H9 (cell line): ENCODE data around the gene SNAPC5. TPM values are rescaled to one million over a fixed set of nuclear protein-coding genes. Genes with fewer than 3 reads are reported as not detected.

Experiments used
- DNase-seq: peaks from one replicate; pipeline ENCODE4 v3.0.0-alpha.2; 2017
- H2AFZ ChIP-seq: one replicate; pipeline ENCODE4 v1.6.1; 2013; ENCODE audit warnings: mild to moderate bottlenecking, low read length, control low read depth, moderate library complexity
- H2AK5ac ChIP-seq: 2 replicates; pipeline ENCODE4 v1.6.1; 2013; ENCODE audit warnings: low read length, control low read depth, mixed read lengths; ENCODE audit not compliant: insufficient read length
- H2BK120ac ChIP-seq: one replicate; pipeline ENCODE4 v1.6.1; 2013; ENCODE audit warnings: low read depth, mild to moderate bottlenecking, low read length, control low read depth, inconsistent platforms; ENCODE audit not compliant: poor library complexity, severe bottlenecking
- H2BK12ac ChIP-seq: 2 replicates; pipeline ENCODE4 v1.6.1; 2013; ENCODE audit warnings: low read length, control low read depth, mixed read lengths, low read depth; ENCODE audit not compliant: insufficient read length
- H2BK15ac ChIP-seq: 2 replicates; pipeline ENCODE4 v1.6.1; 2013; ENCODE audit warnings: low read depth, low read length, control low read depth
- H2BK20ac ChIP-seq: one replicate; pipeline ENCODE4 v1.6.1; 2013; ENCODE audit warnings: low read depth, mild to moderate bottlenecking, low read length, control low read depth, inconsistent platforms; ENCODE audit not compliant: poor library complexity, severe bottlenecking
- H2BK5ac ChIP-seq: 2 replicates; pipeline ENCODE4 v1.6.1; 2013; ENCODE audit warnings: low read length, control low read depth, mixed read lengths; ENCODE audit not compliant: insufficient read length
- H3K14ac ChIP-seq: 2 replicates; pipeline ENCODE4 v1.6.1; 2013; ENCODE audit warnings: low read length, control low read depth; ENCODE audit not compliant: insufficient read depth
- H3K18ac ChIP-seq: 2 replicates; pipeline ENCODE4 v1.6.1; 2013; ENCODE audit warnings: low read depth, mild to moderate bottlenecking, mixed read lengths, low read length, control low read depth; ENCODE audit not compliant: insufficient read length
- H3K23ac ChIP-seq: 2 replicates; pipeline ENCODE4 v1.6.1; 2013; ENCODE audit warnings: low read length, control low read depth, mixed read lengths, low read depth; ENCODE audit not compliant: insufficient read length
- H3K23me2 ChIP-seq: 2 replicates; pipeline ENCODE4 v1.6.1; 2013; ENCODE audit warnings: low read depth, mild to moderate bottlenecking, mixed read lengths, low read length, control low read depth; ENCODE audit not compliant: insufficient read length, poor library complexity, severe bottlenecking
- H3K27ac ChIP-seq: 2 replicates; pipeline ENCODE4 v1.5.1; 2013; ENCODE audit warnings: low read length, control low read depth, mixed read lengths, low read depth; ENCODE audit not compliant: insufficient read length
- H3K27me3 ChIP-seq: 2 replicates; pipeline ENCODE4 v1.6.1; 2013; ENCODE audit warnings: low read length, control low read depth, inconsistent platforms; ENCODE audit not compliant: insufficient read depth
- H3K4ac ChIP-seq: 2 replicates; pipeline ENCODE4 v1.6.1; 2013; ENCODE audit warnings: low read depth, mild to moderate bottlenecking, control low read depth, inconsistent platforms, low read length, moderate library complexity
- H3K4me1 ChIP-seq: 2 replicates; pipeline ENCODE4 v1.6.1; 2013; ENCODE audit warnings: low read length, control low read depth, inconsistent platforms; ENCODE audit not compliant: insufficient read depth
- H3K4me2 ChIP-seq: 2 replicates; pipeline ENCODE4 v1.6.1; 2013; ENCODE audit warnings: low read length, control low read depth, mixed read lengths; ENCODE audit not compliant: insufficient read length, insufficient read depth
- H3K56ac ChIP-seq: 2 replicates; pipeline ENCODE4 v1.6.1; 2013; ENCODE audit warnings: low read depth, mild to moderate bottlenecking, mixed read lengths, low read length, control low read depth; ENCODE audit not compliant: insufficient read length
- H3K79me1 ChIP-seq: 2 replicates; pipeline ENCODE4 v1.6.1; 2013; ENCODE audit warnings: low read depth, mild to moderate bottlenecking, moderate library complexity, low read length, control low read depth, inconsistent platforms; ENCODE audit not compliant: insufficient read depth, poor library complexity, severe bottlenecking
- H3K79me2 ChIP-seq: 2 replicates; pipeline ENCODE4 v1.6.1; 2013; ENCODE audit warnings: low read length, control low read depth, inconsistent platforms; ENCODE audit not compliant: insufficient read depth
- H3K9ac ChIP-seq: 2 replicates; pipeline ENCODE4 v1.6.1; 2013; ENCODE audit warnings: low read length, control low read depth, mixed read lengths; ENCODE audit not compliant: insufficient read length; ENCODE audit errors: extremely low read depth
- H3K9me3 ChIP-seq: one replicate; pipeline ENCODE4 v1.6.1; 2013; ENCODE audit warnings: low read depth, low read length, inconsistent platforms; ENCODE audit not compliant: control insufficient read depth
- H3T11ph ChIP-seq: one replicate; pipeline ENCODE4 v1.6.1; 2013; ENCODE audit warnings: mild to moderate bottlenecking, low read length, control low read depth, inconsistent platforms
- H4K20me1 ChIP-seq: one replicate; pipeline ENCODE4 v1.6.1; 2013; ENCODE audit not compliant: control insufficient read depth, insufficient read length, insufficient read depth
- H4K5ac ChIP-seq: 2 replicates; pipeline ENCODE4 v1.6.1; 2013; ENCODE audit warnings: low read depth, mild to moderate bottlenecking, mixed read lengths, low read length, control low read depth; ENCODE audit not compliant: insufficient read length
- H4K8ac ChIP-seq: replicated peaks from 2 replicates; pipeline ENCODE4 v1.6.1; 2013; ENCODE audit warnings: low read length, control low read depth, mixed read lengths, low read depth; ENCODE audit not compliant: insufficient read length
- H4K91ac ChIP-seq: 2 replicates; pipeline ENCODE4 v1.6.1; 2013; ENCODE audit warnings: low read depth, mild to moderate bottlenecking, moderate library complexity, mixed read lengths, low read length, control low read depth; ENCODE audit not compliant: insufficient read length
- H3K27ac Mint-ChIP-seq, 3 experiments: 2 replicates in 2 of 3; 3 replicates in 1 of 3; pipeline ENCODE4 v1.8.0; 2020 to 2021; ENCODE audit warnings: mixed read lengths in 3 of 3, mild to moderate bottlenecking in 1 of 3, moderate library complexity in 1 of 3
- H3K27me3 Mint-ChIP-seq: 2 replicates; pipeline ENCODE4 v1.8.0; 2021; ENCODE audit warnings: low read depth, mild to moderate bottlenecking, moderate library complexity, mixed read lengths
- H3K36me3 Mint-ChIP-seq, 3 experiments: 2 replicates in 2 of 3; 3 replicates in 1 of 3; pipeline ENCODE4 v1.8.0; 2020 to 2021; ENCODE audit warnings: low read depth in 3 of 3, mixed read lengths in 3 of 3; ENCODE audit not compliant: insufficient read depth in 1 of 3
- H3K4me1 Mint-ChIP-seq, 2 experiments: 2 replicates each; pipeline ENCODE4 v1.8.0; 2020; ENCODE audit warnings: mixed read lengths in 2 of 2
- H3K4me3 Mint-ChIP-seq, 2 experiments: 2 replicates in 1 of 2; 3 replicates in 1 of 2; pipeline ENCODE4 v1.8.0; 2020 to 2021; ENCODE audit warnings: mild to moderate bottlenecking in 2 of 2, mixed read lengths in 2 of 2, moderate library complexity in 1 of 2
- H3K9me3 Mint-ChIP-seq, 2 experiments: 2 replicates in 1 of 2; 3 replicates in 1 of 2; pipeline ENCODE4 v1.8.0; 2020; ENCODE audit warnings: mild to moderate bottlenecking in 2 of 2, mixed read lengths in 2 of 2, moderate library complexity in 1 of 2
- CTCF ChIP-seq: fragments of 200-600 bp; sonication (generic); conservative IDR thresholded peaks from 3 replicates; pipeline ENCODE4 v1.8.0; 2021; ENCODE audit warnings: antibody characterized with exemption, mild to moderate bottlenecking
- WGBS: extraction: QIAGEN DNeasy Blood & Tissue Kit; methylation state at CpG from one replicate; pipeline ENCODE4 v1.1.7; 2013; ENCODE audit warnings: missing lambda C conversion rate, low lambda C conversion rate, mixed read lengths; ENCODE audit not compliant: insufficient read length; ENCODE audit errors: extremely low coverage; 5-methylcytosine and 5-hydroxymethylcytosine counted together
- total RNA-seq: library from RNA; stranded (reverse); gene quantifications from 2 replicates; pipeline ENCODE4 v1.2.1, GENCODE V29; 2021

SNAPC5 gene
- total RNA-seq, 1 experiment from 2014 or later: 28.9 TPM

DNA sequence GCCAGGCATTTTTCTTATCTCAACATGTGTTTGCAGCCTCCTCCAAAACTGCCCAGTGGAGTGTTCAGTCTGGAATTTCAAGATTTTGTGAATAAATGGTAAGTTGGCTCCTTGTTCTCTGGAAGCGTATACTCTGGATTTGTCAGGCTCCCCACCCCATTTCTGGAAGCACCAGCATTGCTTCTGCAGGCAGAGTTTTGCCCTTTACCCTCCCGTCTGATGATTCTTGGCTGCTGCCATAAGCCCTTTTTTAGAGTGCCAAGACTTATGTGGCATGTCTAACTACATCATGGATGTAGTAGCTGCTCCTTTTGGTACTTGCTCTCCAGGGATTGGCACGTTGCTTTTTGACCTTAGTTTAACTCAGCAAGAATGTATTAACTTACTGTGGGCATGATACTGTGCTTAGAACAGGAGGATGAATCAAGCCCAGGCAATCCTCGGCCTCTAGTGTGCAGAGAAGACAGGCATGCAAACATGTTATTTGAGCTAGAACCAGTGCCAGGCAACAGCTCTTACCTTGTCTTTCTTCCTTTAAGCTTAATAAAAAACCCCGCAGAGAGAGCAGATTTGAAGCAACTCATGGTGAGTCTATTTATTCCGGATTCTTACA, 8.3 kb downstream of the SNAPC5 start:
- WGBS: no CpG with 5 or more reads among the region's 6 CpGs
- Mint-ChIP-seq H3K27ac (no peak overlapping the region; a peak in 1 of 7 replicates), H3K4me3 (no peak overlapping the region)

More for the DNA sequence above, 8.3 kb downstream of the SNAPC5 start:
- Histone ChIP-seq H3T11ph (no peak overlapping the region), H3K27ac (no peak overlapping the region), H3K4me1 (no peaks in the 10 kb centered on the region), H3K18ac (no peak overlapping the region), H3K4ac (no peak overlapping the region), H3K79me1 (no peaks in the 10 kb centered on the region), H2AFZ (no peak overlapping the region), H3K23me2 (no peaks in the 10 kb centered on the region), H3K9ac (no peak overlapping the region), H2BK20ac (no peak overlapping the region), H4K91ac (no peak overlapping the region), H2BK12ac (no peak overlapping the region), H2AK5ac (no peak overlapping the region), H2BK5ac (no peak overlapping the region), H3K27me3 (no peaks in the 10 kb centered on the region), H3K14ac (no peak overlapping the region), H3K56ac (no peak overlapping the region), H2BK120ac (no peak overlapping the region), H4K5ac (no peak overlapping the region), H3K79me2 (no peaks in the 10 kb centered on the region), H4K8ac (no peak overlapping the region), H2BK15ac (no peak overlapping the region), H3K4me2 (no peak overlapping the region), H4K20me1 (no peaks in the 10 kb centered on the region), H3K9me3 (no peaks in the 10 kb centered on the region), H3K23ac (no peak overlapping the region)
- no peak for TF ChIP-seq CTCF
- Mint-ChIP-seq H3K27me3 (no peaks in the 10 kb centered on the region), H3K36me3 (peaks cover 22 to 88% (median 76%) of the 10 kb centered on the region in 3 experiments; a peak in 6 of 7 replicates), H3K9me3 (no peaks in the 10 kb centered on the region), H3K4me1 (peaks cover 0 to 2% of the 10 kb centered on the region in 2 experiments; a peak in 1 of 4 replicates)
- DNase-seq: no peak
